Measurements from ENCODE around the gene LAPTM5.

Gene LAPTM5

DNA sequence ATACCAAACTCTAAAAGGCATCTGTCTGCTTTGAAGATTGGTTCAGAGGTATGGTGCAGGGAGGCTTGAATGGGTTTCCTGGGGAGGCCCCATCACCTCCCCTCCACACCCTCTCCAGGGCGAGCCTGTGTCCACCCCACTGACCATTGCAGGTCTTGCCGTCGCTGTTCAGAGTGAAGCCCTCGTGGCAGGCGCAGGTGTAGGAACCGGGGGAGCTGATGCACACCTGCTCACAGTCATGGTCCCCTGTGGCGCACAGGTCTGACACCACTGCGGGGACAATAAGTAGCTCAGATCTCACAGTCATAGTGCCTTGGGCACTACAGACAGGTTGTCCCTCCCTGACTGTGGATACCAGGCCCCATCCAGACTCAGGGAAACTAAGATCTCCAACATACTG lies 40.9 kb downstream of the LAPTM5 start:
- no peak for DNase-seq (ENCODE audit: low read depth in 2 of 2)

GRCh38 chr1:30715886-30716285 lies 41.7 kb downstream of the LAPTM5 start:
- no peak for DNase-seq (ENCODE audit: low read depth in 2 of 2)

DNA sequence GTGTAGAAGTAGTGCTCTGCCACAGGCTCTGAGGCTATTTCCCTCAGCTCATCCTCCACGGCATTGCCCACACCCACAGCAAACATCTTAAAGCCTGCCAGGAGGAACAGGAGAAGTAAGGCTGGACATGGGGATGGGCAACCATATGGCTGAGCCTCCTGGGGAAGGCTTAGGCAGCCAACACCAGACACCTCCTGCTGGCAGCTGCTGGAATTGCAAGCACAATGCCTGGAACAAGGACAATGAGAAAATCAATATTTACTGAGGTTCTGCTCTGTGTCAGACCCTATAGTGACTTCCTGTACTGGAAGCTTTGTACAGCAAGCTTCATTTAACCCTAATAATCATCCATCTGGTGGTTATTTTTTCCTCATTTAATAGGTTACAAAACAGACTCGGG lies 42.4 kb downstream of the LAPTM5 start:
- DNase-seq (ENCODE audit: low read depth in 2 of 2), result no peak

GRCh38 chr1:30714536-30715090 lies 43.0 kb downstream of the LAPTM5 start:
- DNase-seq (ENCODE audit: low read depth in 2 of 2), result no peak

- no peak for DNase-seq (ENCODE audit: low read depth in 2 of 2)
These were observed 43.5 kb downstream of the LAPTM5 start for GRCh38 chr1:30714025-30714424.

- DNase-seq (ENCODE audit: low read depth in 2 of 2), result no peak
These were observed 44.3 kb downstream of the LAPTM5 start for GRCh38 chr1:30713311-30713710.

GRCh38 chr1:30712583-30712982 lies 45.0 kb downstream of the LAPTM5 start:
- no peak for DNase-seq (ENCODE audit: low read depth in 2 of 2)

- no peak for DNase-seq (ENCODE audit: low read depth in 2 of 2)
These were observed 47.2 kb downstream of the LAPTM5 start for GRCh38 chr1:30710407-30710806.

DNA sequence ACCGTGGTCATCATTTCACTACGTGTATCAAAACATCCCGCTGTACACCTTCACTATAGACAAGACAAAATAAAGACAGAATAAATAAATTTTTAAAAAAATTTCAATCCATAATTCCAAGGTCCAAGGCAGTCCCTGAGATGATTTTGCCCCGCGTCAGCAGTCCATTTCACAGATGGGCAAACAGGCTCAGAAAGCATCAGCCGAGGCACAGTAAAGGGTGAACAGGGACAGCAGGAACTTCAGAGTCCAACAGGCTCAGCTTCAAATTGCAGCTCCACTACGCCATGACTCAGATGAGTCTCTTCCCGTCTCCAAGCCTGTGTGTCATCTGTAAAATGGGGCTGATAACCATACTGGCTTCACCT lies 49.2 kb downstream of the LAPTM5 start:
- no peak for DNase-seq (ENCODE audit: low read depth in 2 of 2)

DNA sequence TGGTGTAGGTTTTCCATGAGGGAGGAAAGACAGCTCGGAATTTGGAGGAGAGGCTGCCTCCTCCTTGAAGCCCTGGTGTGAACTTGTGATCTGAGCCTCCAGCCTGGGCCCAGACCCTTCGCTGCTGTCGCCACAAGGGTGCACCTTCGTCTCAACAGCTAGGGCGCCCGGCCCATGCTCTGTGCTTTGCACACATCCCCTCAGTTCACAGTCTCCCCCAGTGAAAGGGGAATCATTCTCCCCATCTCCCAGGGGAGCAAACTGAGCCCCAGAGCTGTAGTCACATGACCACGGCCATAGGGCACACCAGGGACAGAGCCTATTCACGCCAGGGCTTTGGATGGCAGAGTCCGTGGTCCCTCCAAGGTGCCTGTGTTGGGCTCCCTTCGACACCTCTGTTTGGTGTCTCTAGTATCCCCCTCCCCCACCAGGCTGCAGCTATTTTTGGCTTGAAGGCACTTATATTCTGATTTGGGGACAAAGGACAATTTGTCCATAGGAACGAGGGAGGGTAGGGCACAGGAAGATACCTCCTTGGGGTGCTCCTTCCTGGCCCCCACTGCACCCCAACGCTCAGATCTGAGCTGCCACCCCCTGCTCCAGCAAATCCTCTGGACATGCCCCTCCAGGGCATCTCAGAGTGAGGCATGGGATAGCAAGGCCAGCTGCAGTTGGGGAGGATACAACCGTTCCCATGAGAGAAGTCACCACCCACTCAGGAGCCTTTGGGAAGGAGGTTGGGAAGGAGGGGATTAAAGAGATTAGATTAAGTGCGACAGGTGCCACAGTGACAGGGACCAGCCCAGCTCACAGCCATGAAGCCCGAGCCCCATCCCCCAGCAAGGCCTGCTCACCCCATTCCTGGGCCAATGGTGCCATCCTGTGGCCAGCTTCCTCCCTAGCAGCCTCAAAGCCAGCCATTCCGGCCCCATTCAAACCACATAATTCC lies 49.9 kb downstream of the LAPTM5 start:
- peak; percentile 45 to 67 for DNase-seq (ENCODE audit: low read depth in 2 of 2)

DNA sequence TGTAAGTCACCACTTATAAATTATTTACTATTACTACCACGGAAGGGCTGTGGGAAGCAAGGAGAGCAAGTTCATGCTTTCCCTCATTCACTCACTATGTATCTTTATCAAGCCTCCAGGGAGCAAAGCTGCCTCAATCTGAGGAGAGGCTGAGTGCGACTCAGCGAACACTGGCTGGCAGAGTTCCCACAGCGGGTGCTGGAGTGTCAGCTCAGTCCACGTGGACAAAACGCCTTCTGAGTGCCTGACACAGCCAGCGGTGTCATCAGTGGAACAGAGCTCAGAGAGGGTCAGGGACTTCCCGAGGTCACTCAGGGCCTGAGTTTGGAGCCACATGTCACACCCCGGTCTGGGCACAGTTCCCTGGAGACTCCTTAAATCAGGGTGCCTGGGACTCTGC lies 51.0 kb downstream of the LAPTM5 start:
- no peak for DNase-seq (ENCODE audit: low read depth in 2 of 2)

DNA sequence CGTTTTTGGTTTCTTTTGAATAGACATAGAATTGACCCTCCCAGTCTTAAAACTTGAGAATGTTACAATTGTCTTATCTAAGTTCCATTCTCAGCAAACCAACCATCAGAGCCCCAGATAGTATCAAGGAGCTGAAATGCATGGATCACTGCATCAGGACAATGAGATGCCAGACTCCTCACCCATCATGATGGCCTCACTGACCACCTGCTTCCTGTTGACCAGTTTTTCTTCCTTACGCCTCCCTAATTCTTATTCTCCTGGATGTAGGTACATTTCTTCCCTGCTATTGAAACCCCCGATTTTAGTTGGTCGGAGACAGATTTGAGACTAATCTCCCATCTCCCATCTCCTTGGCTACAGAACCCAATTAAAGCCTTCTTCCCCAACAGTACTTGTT lies 51.9 kb downstream of the LAPTM5 start:
- no peak for DNase-seq (ENCODE audit: low read depth in 2 of 2)

DNA sequence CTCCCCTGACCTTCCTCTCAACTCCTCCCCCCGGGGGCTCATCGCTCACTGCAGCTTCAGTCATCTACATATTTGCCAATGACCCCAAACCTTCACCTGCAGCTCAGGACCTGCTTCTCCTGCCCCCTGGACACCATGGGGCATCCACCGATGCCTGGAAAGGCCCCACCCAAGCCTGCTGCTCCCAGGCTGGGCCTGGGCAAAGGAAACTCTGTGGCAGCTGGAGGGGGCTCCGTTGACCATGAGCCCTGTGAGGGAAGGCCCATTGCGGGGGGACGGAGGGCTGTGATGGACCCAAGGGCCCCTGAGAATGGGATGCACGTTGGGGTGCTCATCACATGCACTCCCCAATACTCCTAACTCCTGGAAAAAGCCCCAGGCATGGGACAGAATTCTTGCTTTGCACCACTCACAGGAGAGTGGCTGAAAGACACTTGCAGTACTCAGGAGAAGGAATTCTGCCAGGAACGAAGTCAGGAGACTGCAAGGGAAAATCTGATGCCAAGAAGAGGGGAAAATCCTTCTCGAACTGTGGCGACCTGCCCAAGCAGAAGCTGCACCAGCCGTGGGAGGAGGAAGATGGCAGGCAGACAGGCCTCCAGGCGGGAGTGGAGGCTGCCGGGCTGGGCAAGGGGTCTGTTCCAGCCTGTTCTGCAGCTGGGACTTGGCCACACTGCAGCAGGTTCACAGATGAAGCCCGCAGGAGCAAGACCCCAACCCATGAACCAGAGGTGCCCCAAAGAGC lies 52.6 kb downstream of the LAPTM5 start:
- DNase-seq (ENCODE audit: low read depth in 2 of 2), result no peak

DNA sequence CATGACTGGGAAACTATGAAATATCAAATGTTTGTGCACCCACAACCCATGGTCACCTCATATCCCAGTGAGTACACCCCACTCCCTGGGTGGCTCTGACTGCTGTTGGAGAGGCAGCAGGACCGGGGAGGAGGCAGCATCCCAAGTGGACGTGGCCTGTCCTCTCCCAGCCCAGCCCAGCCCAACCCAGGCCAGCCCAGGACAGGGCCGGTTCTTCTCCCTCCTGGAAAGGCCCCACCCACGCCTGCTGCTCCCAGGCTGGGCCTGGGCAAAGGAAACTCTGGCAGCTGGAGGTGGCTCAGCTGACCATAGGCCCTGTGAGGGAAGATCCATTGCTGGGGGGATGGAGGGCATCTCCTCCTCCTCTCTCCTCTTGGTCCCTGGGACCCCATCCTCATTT lies 53.3 kb downstream of the LAPTM5 start:
- no peak for DNase-seq (ENCODE audit: low read depth in 2 of 2)

DNA sequence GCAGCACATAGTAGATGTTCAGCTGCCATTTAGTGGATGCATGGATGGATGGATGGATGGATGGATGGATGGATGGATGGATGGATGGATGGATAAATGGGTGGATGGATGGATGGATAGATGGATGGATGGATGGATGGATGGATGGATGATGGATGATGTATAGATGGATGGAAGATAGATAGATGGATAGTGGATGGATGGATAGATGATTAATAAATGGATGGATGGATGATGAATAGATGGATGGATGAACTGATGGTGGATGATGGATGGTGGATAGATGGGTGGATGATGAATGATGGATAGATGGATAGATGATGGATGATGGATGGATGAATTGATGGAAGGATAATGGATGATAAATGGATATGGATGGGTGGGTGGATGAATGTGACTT lies 54.8 kb downstream of the LAPTM5 start:
- DNase-seq (ENCODE audit: low read depth in 2 of 2), result no peak

DNA sequence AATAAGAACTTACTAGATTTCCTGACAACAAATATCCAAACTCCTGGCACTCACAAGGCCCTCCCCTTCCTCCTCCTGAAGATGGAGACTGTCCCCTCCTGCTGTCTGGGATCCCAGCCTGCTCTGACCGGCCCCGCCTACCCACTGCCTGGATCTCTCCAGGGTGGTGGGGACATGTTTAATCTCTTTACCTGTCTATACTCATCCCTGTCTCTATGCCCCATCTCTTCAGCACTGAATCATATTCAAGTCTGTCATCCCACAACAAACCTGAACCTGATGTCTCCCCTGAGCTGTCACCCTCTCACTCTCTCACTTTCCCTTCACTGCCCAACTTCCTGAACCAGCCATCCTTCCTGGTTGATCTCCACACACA lies 56.3 kb downstream of the LAPTM5 start:
- DNase-seq (ENCODE audit: low read depth in 2 of 2), result no peak

GRCh38 chr1:30700528-30701257 lies 56.9 kb downstream of the LAPTM5 start:
- DNase-seq (ENCODE audit: low read depth in 2 of 2), result no peak

DNA sequence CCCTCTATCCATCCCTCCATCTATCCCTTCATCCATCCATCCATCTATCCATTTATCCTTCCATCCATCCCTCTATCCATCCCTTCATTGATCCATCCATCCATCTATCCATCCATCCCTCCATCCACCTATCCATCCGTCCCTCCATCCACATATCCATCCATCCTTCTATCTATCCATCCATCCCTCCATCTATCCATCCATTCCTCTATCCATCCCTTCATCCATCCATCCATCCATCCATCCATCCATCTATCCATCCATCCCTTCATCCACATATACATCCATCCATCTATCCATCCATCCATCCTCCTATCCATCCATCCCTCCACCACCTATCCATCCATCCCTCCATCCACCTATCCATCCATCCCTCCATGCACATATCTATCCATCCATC lies 57.8 kb downstream of the LAPTM5 start:
- DNase-seq (ENCODE audit: low read depth in 2 of 2), result no peak

DNA sequence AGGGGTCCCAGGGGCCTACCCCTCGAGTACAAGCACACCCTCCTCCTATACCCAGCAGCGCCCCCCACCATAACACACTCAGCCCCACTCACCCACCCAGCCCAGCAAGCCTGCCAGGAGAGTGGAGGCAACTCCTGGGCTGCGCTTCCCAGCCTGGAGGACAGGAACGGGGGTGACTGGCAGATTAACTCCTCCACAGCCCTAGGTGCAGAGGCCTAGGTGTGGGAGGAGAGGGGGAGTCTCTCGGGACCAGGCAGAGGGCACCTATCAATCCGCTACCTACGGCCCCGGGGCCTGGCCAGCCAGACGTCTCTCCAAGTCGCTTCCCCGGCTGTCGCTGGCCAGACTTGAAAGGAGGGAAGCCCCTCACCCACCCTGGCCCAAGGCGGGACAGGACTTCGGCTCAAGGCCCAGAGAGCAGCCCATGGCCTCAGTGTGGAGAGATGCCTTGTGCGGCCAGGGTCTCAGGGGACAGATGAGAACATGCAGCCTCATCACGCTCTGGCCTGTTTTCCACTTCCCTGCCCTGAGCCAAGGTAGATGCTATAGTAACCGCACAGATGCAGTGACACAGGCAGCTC lies 59.1 kb downstream of the LAPTM5 start:
- DNase-seq (ENCODE audit: low read depth in 2 of 2), result no peak

DNA sequence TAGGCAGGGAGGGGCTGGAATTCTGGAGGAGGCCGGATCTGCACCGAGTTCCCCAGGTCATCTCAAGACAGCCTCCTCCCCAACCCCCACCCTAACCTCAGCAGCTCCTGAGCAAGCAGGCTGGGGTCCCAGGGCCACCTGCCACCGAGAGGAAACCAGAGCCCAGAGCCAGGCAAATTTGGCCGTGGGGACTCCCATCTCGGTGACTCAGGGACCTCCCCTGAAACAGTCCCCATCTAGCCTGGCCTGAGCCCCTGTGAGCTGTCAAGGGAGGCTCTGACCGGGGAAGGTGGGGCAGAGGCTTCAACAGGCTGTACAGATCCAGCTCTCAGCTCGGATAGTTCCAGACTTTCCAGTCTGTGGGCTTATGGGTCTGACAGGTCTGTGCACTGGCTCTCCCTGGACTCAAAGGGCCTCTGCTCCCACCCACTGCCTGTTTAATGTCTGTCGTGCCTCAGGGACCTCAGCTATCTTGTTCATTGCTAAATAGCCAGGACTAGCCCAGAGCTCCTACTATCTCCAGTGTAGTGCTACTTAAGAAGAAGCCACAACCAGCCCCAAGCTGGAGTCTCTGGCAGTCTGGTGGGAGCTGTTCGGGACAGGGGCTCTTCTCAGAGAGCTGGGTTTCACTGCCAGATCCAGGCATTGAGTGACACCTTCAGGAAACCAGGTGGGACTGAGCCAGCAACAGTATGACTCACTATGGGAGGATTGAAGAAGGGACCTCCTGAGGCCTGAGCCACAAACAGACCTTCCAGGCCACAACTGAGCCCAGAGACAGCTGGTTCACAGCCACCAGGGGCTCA lies 59.8 kb downstream of the LAPTM5 start:
- no peak for DNase-seq (ENCODE audit: low read depth in 2 of 2)

DNA sequence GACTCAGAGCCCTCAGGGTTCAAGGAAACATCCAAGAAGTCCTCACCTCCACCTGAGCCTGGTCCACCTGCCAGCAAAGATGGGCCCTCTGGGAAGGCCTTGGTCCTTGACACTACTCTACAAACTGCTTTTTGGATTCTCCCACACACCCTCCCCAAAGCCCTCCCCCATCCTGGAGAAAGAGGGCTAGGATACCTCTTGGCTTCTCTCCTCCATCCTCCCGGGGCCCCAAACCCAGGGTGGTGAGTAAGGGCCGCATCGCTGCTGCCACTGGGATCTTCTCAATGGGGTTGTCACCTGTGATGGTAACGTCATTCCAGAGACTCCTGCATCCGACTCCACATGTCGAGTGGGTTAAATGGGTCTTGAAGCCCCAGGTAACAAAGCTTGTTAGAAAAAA lies 60.7 kb downstream of the LAPTM5 start:
- DNase-seq (ENCODE audit: low read depth in 2 of 2), result no peak

All from stimulated activated CD4-positive, alpha-beta T cell treated with anti-CD3 and anti-CD28 coated beads, Interleukin-15, amount 100 ng/mL, for 48 hours (primary cell).